ENCODE results near the gene SUPV3L1.

SUPV3L1 gene

DNA sequence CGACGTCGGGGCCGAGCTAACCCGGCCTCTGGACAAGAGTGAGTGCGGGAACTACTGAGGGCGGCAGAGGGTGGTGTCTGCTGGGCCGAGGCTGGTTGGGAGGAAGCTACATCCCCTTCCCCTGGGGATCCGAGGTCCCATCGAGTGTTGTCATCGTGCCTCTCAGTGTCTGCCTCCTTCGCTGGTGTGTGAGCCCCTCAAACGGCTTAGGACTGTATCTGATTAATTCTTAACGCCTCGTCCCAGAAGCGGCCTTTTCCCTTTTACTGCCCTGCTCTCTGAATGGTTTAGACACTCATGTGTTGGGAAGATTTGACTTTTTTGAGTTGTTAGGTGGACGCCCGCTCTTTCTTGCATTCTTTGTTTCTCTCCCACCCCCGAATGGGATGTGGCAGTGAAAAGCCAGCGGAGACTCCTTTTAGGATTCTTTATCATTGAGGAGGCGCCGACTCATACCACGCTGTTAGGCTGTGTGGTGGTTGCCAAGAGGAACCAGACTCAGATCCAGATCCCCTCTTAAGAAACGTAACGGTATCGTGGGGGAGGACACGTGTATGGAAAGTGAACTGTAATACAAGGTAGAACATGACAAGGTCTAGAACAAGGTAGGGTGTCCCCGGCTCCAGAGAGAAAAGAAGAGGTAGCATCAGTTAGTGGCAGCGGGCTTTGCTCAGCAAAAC, 631 bp downstream of the SUPV3L1 start:
- H3K4me1 ChIP-seq (ENCODE audit: control insufficient read depth in 1 of 2, insufficient read depth in 1 of 2, low read depth in 1 of 2, low read length in 1 of 2): peaks cover 19 to 22% of the 10 kb centered on the region in 2 experiments
- H3K9me3 ChIP-seq: no peaks in the 10 kb centered on the region
- H3K36me3 ChIP-seq: no peaks in the 10 kb centered on the region
- TF ChIP-seq, protein P1, sequence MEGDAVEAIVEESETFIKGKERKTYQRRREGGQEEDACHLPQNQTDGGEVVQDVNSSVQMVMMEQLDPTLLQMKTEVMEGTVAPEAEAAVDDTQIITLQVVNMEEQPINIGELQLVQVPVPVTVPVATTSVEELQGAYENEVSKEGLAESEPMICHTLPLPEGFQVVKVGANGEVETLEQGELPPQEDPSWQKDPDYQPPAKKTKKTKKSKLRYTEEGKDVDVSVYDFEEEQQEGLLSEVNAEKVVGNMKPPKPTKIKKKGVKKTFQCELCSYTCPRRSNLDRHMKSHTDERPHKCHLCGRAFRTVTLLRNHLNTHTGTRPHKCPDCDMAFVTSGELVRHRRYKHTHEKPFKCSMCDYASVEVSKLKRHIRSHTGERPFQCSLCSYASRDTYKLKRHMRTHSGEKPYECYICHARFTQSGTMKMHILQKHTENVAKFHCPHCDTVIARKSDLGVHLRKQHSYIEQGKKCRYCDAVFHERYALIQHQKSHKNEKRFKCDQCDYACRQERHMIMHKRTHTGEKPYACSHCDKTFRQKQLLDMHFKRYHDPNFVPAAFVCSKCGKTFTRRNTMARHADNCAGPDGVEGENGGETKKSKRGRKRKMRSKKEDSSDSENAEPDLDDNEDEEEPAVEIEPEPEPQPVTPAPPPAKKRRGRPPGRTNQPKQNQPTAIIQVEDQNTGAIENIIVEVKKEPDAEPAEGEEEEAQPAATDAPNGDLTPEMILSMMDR (IDR thresholded peaks at IDR 0.05): no peak
- peak overlapping the region; percentile 84 to 91 for H3K4me3 ChIP-seq (ENCODE audit: low read depth in 1 of 2, low read length in 1 of 2)
- H3K27ac ChIP-seq: peak overlapping the region; percentile 91
- H3K27me3 ChIP-seq: no peaks in the 10 kb centered on the region

DNA sequence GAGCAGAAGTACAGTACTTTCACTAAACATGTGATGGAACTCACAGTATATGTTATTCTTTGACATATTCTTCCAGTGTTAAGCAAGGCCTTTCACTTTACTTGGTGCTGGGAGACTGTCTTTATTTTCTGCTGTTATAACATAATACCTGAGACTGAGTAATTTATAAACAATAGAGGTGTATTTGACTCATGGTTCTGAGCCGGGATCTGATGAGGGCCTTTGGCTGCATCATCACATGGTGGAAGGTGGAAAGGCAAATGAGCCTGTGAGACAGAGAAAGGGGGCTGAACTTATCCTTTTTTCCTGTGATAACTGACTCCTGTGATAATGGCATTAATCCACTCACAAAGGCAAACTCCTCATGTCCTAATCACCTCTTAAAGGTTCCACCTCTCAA, 1.4 kb downstream of the SUPV3L1 start:
- H3K4me1 ChIP-seq (ENCODE audit: control insufficient read depth in 1 of 2, insufficient read depth in 1 of 2, low read depth in 1 of 2, low read length in 1 of 2): peaks cover 19 to 22% of the 10 kb centered on the region in 2 experiments

GRCh38 chr10:69182005-69182404, 2.0 kb downstream of the SUPV3L1 start:
- TF ChIP-seq, protein P1 (IDR thresholded peaks at IDR 0.05): no peak
- H3K27me3 ChIP-seq: no peaks in the 10 kb centered on the region
- H3K27ac ChIP-seq: no peak overlapping the region
- H3K4me3 ChIP-seq (ENCODE audit: low read depth in 1 of 2, low read length in 1 of 2): no peak overlapping the region
- no peaks in the 10 kb centered on the region for H3K36me3 ChIP-seq
- H3K4me1 ChIP-seq (ENCODE audit: control insufficient read depth in 1 of 2, insufficient read depth in 1 of 2, low read depth in 1 of 2, low read length in 1 of 2): peaks cover 19 to 22% of the 10 kb centered on the region in 2 experiments
- no peaks in the 10 kb centered on the region for H3K9me3 ChIP-seq

More for the DNA sequence above, 1.4 kb downstream of the SUPV3L1 start:
- H3K27ac ChIP-seq: no peak overlapping the region
- no peak overlapping the region for H3K4me3 ChIP-seq (ENCODE audit: low read depth in 1 of 2, low read length in 1 of 2)
- no peaks in the 10 kb centered on the region for H3K9me3 ChIP-seq
- no peaks in the 10 kb centered on the region for H3K36me3 ChIP-seq
- no peaks in the 10 kb centered on the region for H3K27me3 ChIP-seq
- TF ChIP-seq, protein P1 (IDR thresholded peaks at IDR 0.05): no peak

- Histone ChIP-seq H3K9me3 (no peaks in the 10 kb centered on the region), H3K4me3 (ENCODE audit: low read depth in 1 of 2, low read length in 1 of 2) (no peak overlapping the region), H3K27me3 (no peaks in the 10 kb centered on the region), H3K36me3 (peaks cover 11% of the 10 kb centered on the region), H3K4me1 (ENCODE audit: control insufficient read depth in 1 of 2, insufficient read depth in 1 of 2, low read depth in 1 of 2, low read length in 1 of 2) (peaks cover 0 to under 1% of the 10 kb centered on the region in 2 experiments), H3K27ac (no peak overlapping the region)
- TF ChIP-seq, protein P1 (IDR thresholded peaks at IDR 0.05): no peak
These were observed 6.5 kb downstream of the SUPV3L1 start for GRCh38 chr10:69186524-69186923.

DNA sequence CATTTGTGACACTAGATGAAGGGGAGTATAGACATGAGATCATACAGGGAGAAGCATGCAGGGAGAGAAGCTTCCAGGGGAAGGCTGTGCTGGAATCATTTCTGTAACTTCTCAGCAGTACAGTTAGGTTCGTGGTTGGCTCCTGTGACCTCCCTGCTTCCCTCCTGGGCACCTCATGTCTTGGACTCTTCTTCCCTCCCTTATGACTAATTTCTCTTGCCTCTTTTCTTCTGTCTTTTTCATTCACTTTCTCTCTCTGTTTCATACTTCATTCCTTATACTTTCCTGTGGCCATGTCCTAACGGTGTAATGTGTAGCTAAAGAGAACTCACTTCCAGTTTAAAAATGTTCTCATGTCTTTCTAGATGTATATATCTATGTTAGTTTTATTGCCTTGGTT, 21.0 kb downstream of the SUPV3L1 start:
- TF ChIP-seq, protein P1 (IDR thresholded peaks at IDR 0.05): no peak
- Histone ChIP-seq H3K27ac (no peak overlapping the region), H3K4me1 (ENCODE audit: control insufficient read depth in 1 of 2, insufficient read depth in 1 of 2, low read depth in 1 of 2, low read length in 1 of 2) (no peaks in the 10 kb centered on the region), H3K27me3 (no peaks in the 10 kb centered on the region), H3K4me3 (ENCODE audit: low read depth in 1 of 2, low read length in 1 of 2) (no peak overlapping the region), H3K9me3 (no peaks in the 10 kb centered on the region), H3K36me3 (peaks cover 34% of the 10 kb centered on the region)
